IMR-90 (cell line): Measurements from ENCODE around the gene OR12D3. TPM values are rescaled to one million over a fixed set of nuclear protein-coding genes. Genes with fewer than 3 reads are reported as not detected.

Source experiments
- ATAC-seq: fragments of 200-7000 bp; cut with Tn5 transposase; 2 replicates; pipeline ENCODE4 v1.9.1; 2020; ENCODE audit warnings: low read depth, mild to moderate bottlenecking, moderate library complexity
- BruUV-seq: library from RNA; stranded (reverse); fragments of 400-500 nt; replicated peaks from 2 replicates; lab custom pipeline; 2021; lab: Mats Ljungman, UMichigan
- CTCF ChIA-PET: fragments of 300-600 bp; formaldehyde crosslinking; extraction: SDS; loops from one replicate; lab custom pipeline; 2021; ENCODE audit warnings: antibody characterized with exemption; lab: Yijun Ruan, JAX
- POLR2A ChIA-PET: fragments of 300-600 bp; sonication (Branson Sonifier 250); formaldehyde crosslinking; loops from one replicate; lab custom pipeline; 2022; ENCODE audit warnings: antibody characterized with exemption; ENCODE audit not compliant: unreplicated experiment; lab: Charles Lee
- DNase-seq: peaks from one replicate; pipeline ENCODE4 v3.0.0; 2013
- H2AFZ ChIP-seq: replicated peaks from 2 replicates; pipeline ENCODE3; 2013; ENCODE audit warnings: low read length, mild to moderate bottlenecking; ENCODE audit not compliant: poor library complexity
- H2AK5ac ChIP-seq: 2 replicates; pipeline ENCODE4 v1.6.1; 2013; ENCODE audit warnings: low read depth, low read length, inconsistent platforms
- H2AK9ac ChIP-seq: replicated peaks from 2 replicates; pipeline ENCODE3; 2013; ENCODE audit warnings: mild to moderate bottlenecking, low read depth, low read length, moderate library complexity; ENCODE audit not compliant: poor library complexity
- H2BK120ac ChIP-seq: 2 replicates; pipeline ENCODE4 v1.6.1; 2013; ENCODE audit warnings: low read depth, low read length, inconsistent platforms
- H2BK15ac ChIP-seq: 3 replicates; pipeline ENCODE4 v1.6.1; 2013; ENCODE audit warnings: low read depth, low read length, inconsistent platforms
- H2BK20ac ChIP-seq: 2 replicates; pipeline ENCODE4 v1.6.1; 2013; ENCODE audit warnings: low read depth, mild to moderate bottlenecking, inconsistent platforms, low read length, moderate library complexity
- H2BK5ac ChIP-seq: 2 replicates; pipeline ENCODE4 v1.6.1; 2013; ENCODE audit warnings: mild to moderate bottlenecking, low read depth, low read length, inconsistent platforms; ENCODE audit not compliant: poor library complexity, severe bottlenecking
- H3K14ac ChIP-seq: replicated peaks from 2 replicates; pipeline ENCODE4 v1.6.1; 2013; ENCODE audit warnings: low read depth, low read length, inconsistent platforms
- H3K18ac ChIP-seq: 2 replicates; pipeline ENCODE4 v1.6.1; 2013; ENCODE audit warnings: low read depth, low read length, control low read depth
- H3K23ac ChIP-seq: 2 replicates; pipeline ENCODE4 v1.6.1; 2013; ENCODE audit warnings: low read depth, low read length, inconsistent platforms
- H3K27ac ChIP-seq: 2 replicates; pipeline ENCODE4 v1.5.1; 2013; ENCODE audit warnings: mild to moderate bottlenecking, control low read depth, low read length; ENCODE audit not compliant: insufficient read depth
- H3K27me3 ChIP-seq: 2 replicates; pipeline ENCODE4 v1.6.1; 2013; ENCODE audit warnings: low read length; ENCODE audit not compliant: control insufficient read depth, insufficient read depth
- H3K36me3 ChIP-seq: 2 replicates; pipeline ENCODE4 v1.6.1; 2013; ENCODE audit warnings: low read length, mixed read lengths; ENCODE audit not compliant: control insufficient read depth, insufficient read depth
- H3K4ac ChIP-seq: 2 replicates; pipeline ENCODE4 v1.6.1; 2013; ENCODE audit warnings: low read depth, low read length, inconsistent platforms
- H3K4me1 ChIP-seq: 2 replicates; pipeline ENCODE4 v1.6.1; 2013; ENCODE audit warnings: low read length, mixed read lengths; ENCODE audit not compliant: control insufficient read depth, insufficient read depth
- H3K4me2 ChIP-seq: 2 replicates; pipeline ENCODE4 v1.6.1; 2013; ENCODE audit warnings: low read depth, mild to moderate bottlenecking, control low read depth, low read length, moderate library complexity
- H3K4me3 ChIP-seq: 2 replicates; pipeline ENCODE4 v1.5.1; 2013; ENCODE audit warnings: low read depth, mild to moderate bottlenecking, control low read depth, low read length, moderate library complexity; ENCODE audit not compliant: insufficient read depth
- H3K56ac ChIP-seq: 2 replicates; pipeline ENCODE4 v1.6.1; 2013; ENCODE audit warnings: low read length, inconsistent platforms; ENCODE audit not compliant: insufficient read depth; ENCODE audit errors: extremely low read depth
- H3K79me1 ChIP-seq, 2 experiments: 2 replicates each; pipeline ENCODE4 v1.6.1; 2013; ENCODE audit warnings: low read length in 2 of 2, inconsistent platforms in 1 of 2, low read depth in 1 of 2
- H3K9ac ChIP-seq: 2 replicates; pipeline ENCODE4 v1.6.1; 2013; ENCODE audit warnings: low read depth, low read length, control low read depth
- H3K9me1 ChIP-seq: 2 replicates; pipeline ENCODE4 v1.6.1; 2013; ENCODE audit warnings: low read length, inconsistent platforms; ENCODE audit not compliant: insufficient read depth
- H3K9me3 ChIP-seq: 2 replicates; pipeline ENCODE4 v1.6.1; 2013; ENCODE audit warnings: low read length; ENCODE audit not compliant: control insufficient read depth, insufficient read depth
- H4K20me1 ChIP-seq: 2 replicates; pipeline ENCODE4 v1.6.1; 2013; ENCODE audit warnings: low read length, inconsistent platforms; ENCODE audit not compliant: insufficient read depth
- H4K5ac ChIP-seq: 2 replicates; pipeline ENCODE4 v1.6.1; 2013; ENCODE audit warnings: mild to moderate bottlenecking, low read depth, low read length, control low read depth
- H4K8ac ChIP-seq, 2 experiments: 2 replicates each; pipeline ENCODE4 v1.6.1; 2013; ENCODE audit warnings: low read depth in 2 of 2, low read length in 2 of 2, control low read depth in 1 of 2, inconsistent platforms in 1 of 2
- H4K91ac ChIP-seq: 2 replicates; pipeline ENCODE4 v1.6.1; 2013; ENCODE audit warnings: low read depth, low read length, inconsistent platforms; ENCODE audit not compliant: insufficient read depth
- BHLHE40 ChIP-seq: fragments of 150-350 bp; IDR thresholded peaks from 2 replicates; pipeline ENCODE4 v1.6.1; 2016; ENCODE audit warnings: mild to moderate bottlenecking, low read depth, low read length
- CEBPB ChIP-seq: IDR thresholded peaks from 2 replicates; pipeline ENCODE4 v1.6.1; 2012; ENCODE audit warnings: low read depth, low read length, improper control_type of control experiment
- FOS ChIP-seq: fragments of 150-350 bp; IDR thresholded peaks from 2 replicates; pipeline ENCODE4 v1.6.1; 2016; ENCODE audit warnings: low read depth, low read length
- MAFK ChIP-seq: IDR thresholded peaks from 2 replicates; pipeline ENCODE4 v1.6.1; 2012; ENCODE audit warnings: low read depth, low read length, improper control_type of control experiment
- MAZ ChIP-seq: IDR thresholded peaks from 2 replicates; pipeline ENCODE4 v1.6.1; 2012; ENCODE audit warnings: low read depth, mild to moderate bottlenecking, low read length, improper control_type of control experiment, moderate library complexity, borderline replicate concordance
- NFE2L2 ChIP-seq: fragments of 150-350 bp; IDR thresholded peaks from 2 replicates; pipeline ENCODE4 v1.6.1; 2016; ENCODE audit warnings: low read depth, mild to moderate bottlenecking, low read length
- RAD21 ChIP-seq: IDR thresholded peaks from 2 replicates; pipeline ENCODE4 v1.6.1; 2012; ENCODE audit warnings: low read length, improper control_type of control experiment
- WGBS, 2 experiments: methylation state at CpG; one replicate each; pipeline versions ENCODE4 v1.1.5 to v1.1.7; 2013; ENCODE audit warnings: missing lambda C conversion rate in 2 of 2; ENCODE audit not compliant: insufficient read length in 1 of 2; ENCODE audit errors: extremely low coverage in 2 of 2; 5-methylcytosine and 5-hydroxymethylcytosine counted together
- dilution Hi-C: fragments of 300-500 bp; cut with HindIII; formaldehyde crosslinking; loops from one replicate; pipeline ENCODE4 v1.14.3; 2018; ENCODE audit warnings: low sequenced_read_pairs; ENCODE audit not compliant: unreplicated experiment
- in situ Hi-C: fragments of 300-500 bp; cut with MboI; formaldehyde crosslinking; loops from 3 replicates; pipeline ENCODE4 v1.14.3; 2019; ENCODE audit warnings: low sequenced_read_pairs, inconsistent platforms, mixed read lengths
- intact Hi-C: fragments of 100-400 bp; cut with micrococcal nuclease; formaldehyde crosslinking; loops from 2 replicates; pipeline ENCODE4 v1.10.0; 2022
- polyA plus RNA-seq, 3 experiments: library from polyadenylated mRNA; depleted of rRNA; stranded (reverse); fragments of >200 nt; gene quantifications; 2 replicates each; pipeline ENCODE4 v1.2.3, GENCODE V29; 2012; ENCODE audit warnings: low replicate concordance in 1 of 3
- total RNA-seq: library from RNA; depleted of rRNA; stranded (reverse); fragments of >200 nt; gene quantifications from 2 replicates; pipeline ENCODE4 v1.2.3, GENCODE V29; 2012

The OR12D3 gene
- total and polyA plus RNA-seq, 2 of the 4 experiments (the other 2 are of a cell fraction): not detected

DNA sequence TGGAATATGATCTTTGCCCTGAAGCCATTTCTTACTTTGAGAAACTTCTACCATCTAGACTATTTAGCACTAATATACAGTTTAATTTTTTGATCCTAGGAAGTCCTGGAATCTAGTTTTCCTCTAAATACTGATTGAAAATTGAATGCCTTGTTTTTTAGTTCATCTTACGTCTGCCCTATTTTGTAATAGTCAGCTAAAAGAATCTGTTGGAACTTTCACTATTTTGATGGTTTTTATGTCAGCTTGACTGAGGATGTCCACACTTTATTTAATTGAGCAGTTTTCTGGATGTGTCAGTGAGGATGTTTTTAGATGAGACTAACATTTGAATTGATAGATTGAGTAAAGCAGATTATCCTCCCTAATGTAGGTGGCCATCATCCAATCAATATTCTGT, 28.7 kb upstream of the OR12D3 start:
- Histone ChIP-seq H4K20me1 (no peaks in the 10 kb centered on the region), H3K9ac (no peak overlapping the region), H2BK15ac (no peak overlapping the region), H2AFZ (no peak overlapping the region), H3K27ac (no peak overlapping the region), H2AK5ac (no peak overlapping the region), H3K79me1 (no peaks in the 10 kb centered on the region), H2AK9ac (no peak overlapping the region), H4K5ac (no peak overlapping the region), H2BK20ac (no peak overlapping the region), H3K4me1 (no peaks in the 10 kb centered on the region), H4K91ac (no peak overlapping the region), H3K36me3 (no peaks in the 10 kb centered on the region), H2BK5ac (no peak overlapping the region), H3K9me3 (no peaks in the 10 kb centered on the region; the same call in 1 of the 2 replicates), H3K56ac (no peak overlapping the region), H3K9me1 (no peaks in the 10 kb centered on the region), H2BK120ac (no peak overlapping the region), H3K23ac (no peak overlapping the region), H3K4me2 (no peak overlapping the region), H4K8ac (no peak overlapping the region), H3K4ac (no peak overlapping the region), H3K18ac (no peak overlapping the region), H3K27me3 (no peaks in the 10 kb centered on the region), H3K4me3 (no peak overlapping the region), H3K14ac (no peak overlapping the region)
- in situ Hi-C loops: no loop called here
- no TSS peak for BruUV-seq
- intact Hi-C loops: no loop called here
- no peak for ATAC-seq
- no CpG with 5 or more reads among the region's 1 CpG for WGBS, 2 experiments
- POLR2A ChIA-PET: no interaction called here
- CTCF ChIA-PET: no interaction called here
- dilution Hi-C loops: no loop called here
- DNase-seq: no peak
- no peak for TF ChIP-seq CEBPB
- TF ChIP-seq FOS: no peak
- TF ChIP-seq BHLHE40: no peak
- TF ChIP-seq NFE2L2: no peak
- no peak for TF ChIP-seq RAD21
- peak; percentile 24; the same call in 1 of the 2 replicates for TF ChIP-seq MAFK
- no peak for TF ChIP-seq MAZ
